PC-3 (cell line): ENCODE measurements around the gene USP40.

Experiments used
- EZH2phosphoT487 ChIP-seq: fragments of 300-600 bp; sonication (generic); IDR thresholded peaks from 2 replicates; pipeline ENCODE4 v1.6.1; 2018; ENCODE audit warnings: mild to moderate bottlenecking, antibody characterized with exemption, low read length, borderline replicate concordance
- TF ChIP-seq, protein P1 (sequence below): fragments of 300-600 bp; sonication (generic); conservative IDR thresholded peaks from 2 replicates; pipeline ENCODE4 v1.5.1; 2017; ENCODE audit warnings: antibody characterized with exemption, low read depth, mild to moderate bottlenecking, low read length

DNA sequence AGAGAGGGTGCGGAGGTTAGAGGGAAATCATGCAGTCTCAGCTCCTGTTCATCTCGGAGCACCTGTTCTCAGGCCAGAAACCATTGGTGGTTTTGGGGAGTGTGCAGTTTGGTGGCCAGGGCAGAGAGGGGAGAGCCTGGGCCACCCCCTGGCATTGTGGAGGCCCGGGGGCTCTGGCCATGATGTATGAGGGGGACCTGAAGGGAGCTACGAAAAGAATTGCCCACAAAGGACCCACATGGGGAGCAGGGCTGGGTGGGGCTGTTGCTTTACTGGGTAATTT lies 124.6 kb downstream of the USP40 start:
- TF ChIP-seq, protein P1, sequence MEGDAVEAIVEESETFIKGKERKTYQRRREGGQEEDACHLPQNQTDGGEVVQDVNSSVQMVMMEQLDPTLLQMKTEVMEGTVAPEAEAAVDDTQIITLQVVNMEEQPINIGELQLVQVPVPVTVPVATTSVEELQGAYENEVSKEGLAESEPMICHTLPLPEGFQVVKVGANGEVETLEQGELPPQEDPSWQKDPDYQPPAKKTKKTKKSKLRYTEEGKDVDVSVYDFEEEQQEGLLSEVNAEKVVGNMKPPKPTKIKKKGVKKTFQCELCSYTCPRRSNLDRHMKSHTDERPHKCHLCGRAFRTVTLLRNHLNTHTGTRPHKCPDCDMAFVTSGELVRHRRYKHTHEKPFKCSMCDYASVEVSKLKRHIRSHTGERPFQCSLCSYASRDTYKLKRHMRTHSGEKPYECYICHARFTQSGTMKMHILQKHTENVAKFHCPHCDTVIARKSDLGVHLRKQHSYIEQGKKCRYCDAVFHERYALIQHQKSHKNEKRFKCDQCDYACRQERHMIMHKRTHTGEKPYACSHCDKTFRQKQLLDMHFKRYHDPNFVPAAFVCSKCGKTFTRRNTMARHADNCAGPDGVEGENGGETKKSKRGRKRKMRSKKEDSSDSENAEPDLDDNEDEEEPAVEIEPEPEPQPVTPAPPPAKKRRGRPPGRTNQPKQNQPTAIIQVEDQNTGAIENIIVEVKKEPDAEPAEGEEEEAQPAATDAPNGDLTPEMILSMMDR = no peak
- no peak for TF ChIP-seq EZH2phosphoT487
